ENCODE data around the gene PLCD4. TPM values are rescaled to one million over a fixed set of nuclear protein-coding genes. Genes with fewer than 3 reads are reported as not detected.

The PLCD4 gene
- total RNA-seq, 2 donors from 2014 or later = 0.74 TPM; not detected in 1

DNA sequence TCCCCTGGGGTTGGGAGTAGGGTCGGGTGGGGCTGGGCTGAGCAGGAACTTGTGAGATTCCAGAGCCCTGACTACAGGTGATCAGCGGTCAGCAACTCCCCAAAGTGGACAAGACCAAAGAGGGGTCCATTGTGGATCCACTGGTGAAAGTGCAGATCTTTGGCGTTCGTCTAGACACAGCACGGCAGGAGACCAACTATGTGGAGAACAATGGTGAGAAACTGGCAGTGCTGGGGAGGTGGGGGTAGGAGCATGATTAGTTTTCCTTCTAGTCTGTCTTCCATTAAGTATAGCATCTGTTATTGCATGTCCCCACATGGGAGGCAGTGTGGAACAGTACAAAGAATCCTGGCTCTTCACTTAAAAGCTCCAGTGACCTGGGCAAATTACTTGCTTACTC lies 28.0 kb downstream of the PLCD4 start:
- H3K27me3 Mint-ChIP-seq = no peaks in the 10 kb centered on the region
- H3K4me1 Mint-ChIP-seq (ENCODE audit: low read depth in 2 of 2) = no peaks in the 10 kb centered on the region
- DNase-seq (ENCODE audit: low spot score) (no peak), ATAC-seq (no peak)
- H3K27ac Mint-ChIP-seq = no peak overlapping the region
- peaks cover 14% of the 10 kb centered on the region for H3K36me3 Mint-ChIP-seq
- H3K9me3 Mint-ChIP-seq = no peaks in the 10 kb centered on the region
- no peak overlapping the region for H3K4me3 Mint-ChIP-seq

DNA sequence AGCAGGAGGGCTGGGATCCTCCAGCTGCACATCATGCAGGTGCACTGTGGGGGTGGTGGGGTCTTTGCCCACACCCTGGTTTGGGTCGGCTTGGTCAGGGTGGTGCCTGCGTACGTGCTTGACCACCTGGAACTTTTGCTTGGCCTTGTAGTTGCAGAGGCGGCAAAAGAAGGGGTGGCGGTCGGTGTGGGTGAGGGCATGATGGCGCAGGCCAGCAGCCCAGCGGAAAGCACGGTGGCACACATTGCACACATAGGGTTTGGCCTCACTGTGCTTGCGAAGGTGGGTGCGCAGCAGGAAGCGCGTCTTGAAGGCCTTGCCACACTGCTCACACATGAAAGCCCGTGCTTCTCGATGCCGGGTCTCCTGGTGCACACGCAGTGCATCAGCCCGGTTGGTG lies 30.7 kb downstream of the PLCD4 start:
- Mint-ChIP-seq H3K36me3 (peaks cover 14% of the 10 kb centered on the region), H3K4me3 (no peak overlapping the region)

DNA sequence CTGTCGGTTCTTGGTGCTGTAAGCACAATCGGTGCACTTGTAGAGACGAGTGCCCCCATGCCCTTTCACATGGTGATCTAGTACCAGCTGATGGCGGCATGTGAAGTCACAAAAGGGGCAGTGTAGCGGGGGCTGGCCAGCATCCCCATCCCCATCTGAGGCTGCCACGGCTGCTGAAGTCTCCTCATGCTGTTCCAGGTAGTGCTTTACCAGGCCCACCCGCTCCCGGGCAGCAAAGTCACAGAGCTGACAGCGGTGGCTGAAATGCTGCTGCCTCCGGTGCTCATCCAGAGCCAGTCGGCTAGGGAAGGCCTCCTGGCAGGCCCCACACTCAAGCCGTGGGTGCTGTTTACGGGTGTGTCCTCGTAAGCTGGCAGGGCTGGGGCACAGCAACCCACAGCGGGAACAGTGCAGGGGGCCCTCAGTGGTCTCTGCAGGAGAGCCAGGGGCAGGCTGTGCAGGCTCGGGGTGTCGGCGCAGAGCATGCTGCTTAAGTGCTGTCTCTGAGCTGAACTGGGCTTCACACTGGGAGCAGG lies 34.5 kb downstream of the PLCD4 start:
- no peak for DNase-seq (ENCODE audit: low spot score)
- Mint-ChIP-seq H3K9me3 (no peaks in the 10 kb centered on the region), H3K4me1 (ENCODE audit: low read depth in 2 of 2) (no peaks in the 10 kb centered on the region), H3K4me3 (no peak overlapping the region), H3K27ac (no peak overlapping the region), H3K36me3 (peaks cover 8% of the 10 kb centered on the region), H3K27me3 (no peaks in the 10 kb centered on the region)
- no peak for ATAC-seq

More for the DNA sequence above, 30.7 kb downstream of the PLCD4 start:
- no peaks in the 10 kb centered on the region for H3K4me1 Mint-ChIP-seq (ENCODE audit: low read depth in 2 of 2)
- H3K9me3 Mint-ChIP-seq = no peaks in the 10 kb centered on the region
- DNase-seq (ENCODE audit: low spot score) = no peak
- H3K27me3 Mint-ChIP-seq = no peaks in the 10 kb centered on the region
- no peak overlapping the region for H3K27ac Mint-ChIP-seq
- ATAC-seq = no peak

GRCh38 chr2:218642786-218643185 lies 35.1 kb downstream of the PLCD4 start:
- ATAC-seq = peak in 1 of 2 donors; percentile 34
- Mint-ChIP-seq H3K9me3 (no peaks in the 10 kb centered on the region), H3K27me3 (no peaks in the 10 kb centered on the region), H3K36me3 (peaks cover 5% of the 10 kb centered on the region), H3K27ac (no peak overlapping the region), H3K4me1 (ENCODE audit: low read depth in 2 of 2) (no peaks in the 10 kb centered on the region), H3K4me3 (no peak overlapping the region)
- DNase-seq (ENCODE audit: low spot score) = no peak

- peaks cover 0 to 4% of the 10 kb centered on the region in 2 donors for H3K4me1 Mint-ChIP-seq (ENCODE audit: low read depth in 2 of 2)
- ATAC-seq = no peak
- H3K4me3 Mint-ChIP-seq = no peak overlapping the region
- H3K9me3 Mint-ChIP-seq = no peaks in the 10 kb centered on the region
- H3K27ac Mint-ChIP-seq = no peak overlapping the region
- no peaks in the 10 kb centered on the region for H3K27me3 Mint-ChIP-seq
- H3K36me3 Mint-ChIP-seq = peaks cover 7% of the 10 kb centered on the region
- no peak for DNase-seq (ENCODE audit: low spot score)
Measured at GRCh38 chr2:218643751-218644310, 36.1 kb downstream of the PLCD4 start.

GRCh38 chr2:218644721-218645120 lies 37.0 kb downstream of the PLCD4 start:
- ATAC-seq = no peak
- no peak for DNase-seq (ENCODE audit: low spot score)
- no peak overlapping the region for H3K27ac Mint-ChIP-seq
- no peaks in the 10 kb centered on the region for H3K9me3 Mint-ChIP-seq
- H3K4me3 Mint-ChIP-seq = no peak overlapping the region
- H3K36me3 Mint-ChIP-seq = peaks cover 7% of the 10 kb centered on the region
- peaks cover 0 to 4% of the 10 kb centered on the region in 2 donors for H3K4me1 Mint-ChIP-seq (ENCODE audit: low read depth in 2 of 2)
- no peaks in the 10 kb centered on the region for H3K27me3 Mint-ChIP-seq

- Mint-ChIP-seq H3K4me3 (no peak overlapping the region), H3K27ac (no peak overlapping the region), H3K4me1 (ENCODE audit: low read depth in 2 of 2) (peaks cover 0 to 4% of the 10 kb centered on the region in 2 donors), H3K27me3 (no peaks in the 10 kb centered on the region), H3K36me3 (peaks cover 7% of the 10 kb centered on the region), H3K9me3 (no peaks in the 10 kb centered on the region)
- no peak for ATAC-seq
- no peak for DNase-seq (ENCODE audit: low spot score)
Measured at GRCh38 chr2:218645126-218645525, 37.4 kb downstream of the PLCD4 start.

GRCh38 chr2:218648088-218648786 lies 40.5 kb downstream of the PLCD4 start:
- no peaks in the 10 kb centered on the region for H3K27me3 Mint-ChIP-seq
- H3K27ac Mint-ChIP-seq = no peak overlapping the region
- H3K36me3 Mint-ChIP-seq = peaks cover 12% of the 10 kb centered on the region
- H3K4me1 Mint-ChIP-seq (ENCODE audit: low read depth in 2 of 2) = peaks cover 0 to 7% of the 10 kb centered on the region in 2 donors
- no peak overlapping the region for H3K4me3 Mint-ChIP-seq
- ATAC-seq = peak; percentile 40 to 69
- H3K9me3 Mint-ChIP-seq = no peaks in the 10 kb centered on the region
- no peak for DNase-seq (ENCODE audit: low spot score)

- Mint-ChIP-seq H3K36me3 (peaks cover 12% of the 10 kb centered on the region), H3K9me3 (no peaks in the 10 kb centered on the region), H3K27me3 (no peaks in the 10 kb centered on the region), H3K4me3 (no peak overlapping the region), H3K27ac (no peak overlapping the region), H3K4me1 (ENCODE audit: low read depth in 2 of 2) (peaks cover 0 to 7% of the 10 kb centered on the region in 2 donors)
- DNase-seq (ENCODE audit: low spot score) (no peak), ATAC-seq (peak; percentile 14 to 53)
Measured at GRCh38 chr2:218648787-218649100, 41.0 kb downstream of the PLCD4 start.

- Mint-ChIP-seq H3K27me3 (no peaks in the 10 kb centered on the region), H3K9me3 (no peaks in the 10 kb centered on the region), H3K36me3 (peaks cover 10% of the 10 kb centered on the region), H3K4me3 (no peak overlapping the region), H3K4me1 (ENCODE audit: low read depth in 2 of 2) (peaks cover 27 to 33% of the 10 kb centered on the region in 2 donors), H3K27ac (no peak overlapping the region)
- ATAC-seq (no peak), DNase-seq (ENCODE audit: low spot score) (no peak)
Measured at GRCh38 chr2:218655751-218656150, 48.1 kb downstream of the PLCD4 start.

GRCh38 chr2:218658671-218659257 lies 51.1 kb downstream of the PLCD4 start:
- ATAC-seq (peak; percentile 50), DNase-seq (ENCODE audit: low spot score) (no peak)
- H3K4me1 Mint-ChIP-seq (ENCODE audit: low read depth in 2 of 2) = peaks cover 32 to 36% of the 10 kb centered on the region in 2 donors
- H3K27me3 Mint-ChIP-seq = no peaks in the 10 kb centered on the region
- H3K9me3 Mint-ChIP-seq = no peaks in the 10 kb centered on the region
- H3K36me3 Mint-ChIP-seq = peaks cover 16% of the 10 kb centered on the region
- H3K27ac Mint-ChIP-seq = peak overlapping the region; percentile 58 to 84
- H3K4me3 Mint-ChIP-seq = peak overlapping the region; percentile 93

GRCh38 chr2:218659258-218659987 lies 51.7 kb downstream of the PLCD4 start, which contains the start of the genes BCS1L and ZNF142:
Gene BCS1L (plus strand): TSS chr2:218659683. CDS start chr2:218660988, 1,305 bp downstream.
Gene ZNF142 (minus strand): TSS chr2:218659623. CDS start chr2:218656429, 3,194 bp downstream.
- Mint-ChIP-seq H3K36me3 (peaks cover 16% of the 10 kb centered on the region), H3K9me3 (no peaks in the 10 kb centered on the region), H3K4me3 (peak within 1 kb of the TSS; percentile 93), H3K27ac (peak within 1 kb of the TSS; percentile 58 to 84), H3K4me1 (ENCODE audit: low read depth in 2 of 2) (peaks cover 32 to 36% of the 10 kb centered on the region in 2 donors), H3K27me3 (no peaks in the 10 kb centered on the region)
- peak; percentile 95 for DNase-seq (ENCODE audit: low spot score)
- peak; percentile 98 to 99 for ATAC-seq

GRCh38 chr2:218659988-218660358 lies 52.3 kb downstream of the PLCD4 start:
- H3K27me3 Mint-ChIP-seq = no peaks in the 10 kb centered on the region
- peak overlapping the region; percentile 58 to 84 for H3K27ac Mint-ChIP-seq
- ATAC-seq (no peak), DNase-seq (ENCODE audit: low spot score) (no peak)
- peaks cover 16% of the 10 kb centered on the region for H3K36me3 Mint-ChIP-seq
- peaks cover 32 to 36% of the 10 kb centered on the region in 2 donors for H3K4me1 Mint-ChIP-seq (ENCODE audit: low read depth in 2 of 2)
- H3K4me3 Mint-ChIP-seq = peak overlapping the region; percentile 93
- H3K9me3 Mint-ChIP-seq = no peaks in the 10 kb centered on the region

All from natural killer cell treated with Interleukin-12 subunit alpha and Interleukin-12 subunit beta and Interleukin-15 and Interleukin-18, amount 100 ng/mL, for 72 hours (primary cell).